ENCODE results near the gene VWA2.
A peak's percentile ranks its signal among the peaks of the same experiment; 100 is the strongest.
"Not testable (repeated sequence)": the region's sequence is repeated elsewhere in the genome, so short reads cannot be mapped to it uniquely, and the experiment has no call there.

The VWA2 gene

GRCh38 chr10:114332301-114333192 lies 93.5 kb downstream of the VWA2 start:
- no peak for DNase-seq (ENCODE audit: low read depth in 2 of 2)
- no peak overlapping the region for H3K4me3 ChIP-seq (replicated peaks in 1 of 2; ENCODE audit: low read depth in 2 of 2, low read length in 2 of 2)
- no peak for TF ChIP-seq CTCF (IDR thresholded peaks at IDR 0.05; ENCODE audit: low read depth, low read length)

- not testable (repeated sequence) for DNase-seq (ENCODE audit: low read depth in 2 of 2); H3K4me3 ChIP-seq (replicated peaks in 1 of 2; ENCODE audit: low read depth in 2 of 2, low read length in 2 of 2)
These were observed 94.4 kb downstream of the VWA2 start for GRCh38 chr10:114333441-114333840.

GRCh38 chr10:114334301-114334700 lies 95.2 kb downstream of the VWA2 start:
- H3K4me3 ChIP-seq (replicated peaks in 1 of 2; ENCODE audit: low read depth in 2 of 2, low read length in 2 of 2) = no peak overlapping the region
- TF ChIP-seq CTCF (IDR thresholded peaks at IDR 0.05; ENCODE audit: low read depth, low read length) = no peak
- peak in 1 of 2 donors; percentile 22 for DNase-seq (ENCODE audit: low read depth in 2 of 2)

- DNase-seq (ENCODE audit: low read depth in 2 of 2) = no peak
- TF ChIP-seq CTCF (IDR thresholded peaks at IDR 0.05; ENCODE audit: low read depth, low read length) = no peak
- no peak overlapping the region for H3K4me3 ChIP-seq (replicated peaks in 1 of 2; ENCODE audit: low read depth in 2 of 2, low read length in 2 of 2)
These were observed 96.6 kb downstream of the VWA2 start for GRCh38 chr10:114335614-114336013.

GRCh38 chr10:114336823-114337509 lies 97.9 kb downstream of the VWA2 start:
- DNase-seq (ENCODE audit: low read depth in 2 of 2) = no peak
- no peak for TF ChIP-seq CTCF (IDR thresholded peaks at IDR 0.05; ENCODE audit: low read depth, low read length)
- H3K4me3 ChIP-seq (replicated peaks in 1 of 2; ENCODE audit: low read depth in 2 of 2, low read length in 2 of 2) = no peak overlapping the region

GRCh38 chr10:114337510-114338462 lies 98.7 kb downstream of the VWA2 start:
- TF ChIP-seq CTCF (IDR thresholded peaks at IDR 0.05; ENCODE audit: low read depth, low read length) = no peak
- DNase-seq (ENCODE audit: low read depth in 2 of 2) = no peak
- H3K4me3 ChIP-seq (replicated peaks in 1 of 2; ENCODE audit: low read depth in 2 of 2, low read length in 2 of 2) = no peak overlapping the region

All from cardiac fibroblast (primary cell).